ENCODE data around the gene ZBTB32. TPM values are rescaled to one million over a fixed set of nuclear protein-coding genes. Genes with fewer than 3 reads are reported as not detected.

Gene ZBTB32
- polyA plus RNA-seq, 1 of the 3 experiments (the other 2 are of a cell fraction) = not detected

- H3K27me3 ChIP-seq (ENCODE audit: insufficient read depth) = no peaks in the 10 kb centered on the region
- H3K79me2 ChIP-seq (ENCODE audit: insufficient read depth) = no peaks in the 10 kb centered on the region
- no peaks in the 10 kb centered on the region for H4K20me1 ChIP-seq (ENCODE audit: insufficient read depth)
- no peak for DNase-seq
- peaks cover 17 to 90% of the 10 kb centered on the region in 2 experiments for H3K36me3 ChIP-seq (replicated peaks in 1 of 2; ENCODE audit: control insufficient read depth in 1 of 2, insufficient read depth in 2 of 2, low read length in 1 of 2)
- no peaks in the 10 kb centered on the region for H3K4me1 ChIP-seq (ENCODE audit: control insufficient read depth in 1 of 2, insufficient read depth in 2 of 2, low read depth in 1 of 2, low read length in 1 of 2)
- H3K4me2 ChIP-seq = no peak overlapping the region
- no peak overlapping the region for H3K9ac ChIP-seq
- ChIA-PET POLR2A (interaction anchor here (3.5 kb wide), 1 partner anchor 11 kb away, joined by 10 read pairs; no protein-coding TSS in a partner anchor), CTCF (no interaction called here)
- no peaks in the 10 kb centered on the region for H3K9me3 ChIP-seq
- H3K9me2 ChIP-seq = no peaks in the 10 kb centered on the region
- WGBS (ENCODE audit: low lambda C conversion rate) = 89% methylated on average over 17 of the region's 18 CpGs
- H3K4me3 ChIP-seq (ENCODE audit: low read depth in 2 of 2, low read length in 1 of 2) = no peak overlapping the region
- H3K27ac ChIP-seq (ENCODE audit: low read depth in 2 of 2, low read length in 1 of 2) = no peak overlapping the region
- no peak overlapping the region for H2AFZ ChIP-seq (ENCODE audit: low read depth)
- no peaks in the 10 kb centered on the region for H3F3A ChIP-seq (replicated peaks; ENCODE audit: insufficient read depth)
- TF ChIP-seq RXRA (IDR thresholded peaks at IDR 0.05; ENCODE audit: borderline replicate concordance, low read depth) (no peak), RCOR1 (IDR thresholded peaks at IDR 0.05; ENCODE audit: low read length) (no peak), EP300 (IDR thresholded peaks at IDR 0.05; ENCODE audit: borderline replicate concordance in 1 of 2, low read depth in 1 of 2, low read length in 1 of 2) (no peak), MEF2A (IDR thresholded peaks at IDR 0.05; ENCODE audit: borderline replicate concordance, low read depth) (no peak), GATA2 (CRISPR knock-in tag; IDR thresholded peaks at IDR 0.05) (no peak), SIN3A (IDR thresholded peaks at IDR 0.05; ENCODE audit: borderline replicate concordance, low read depth, low read length) (no peak), FOXJ3 (CRISPR knock-in tag; IDR thresholded peaks at IDR 0.05) (no peak), MAX (IDR thresholded peaks at IDR 0.05; ENCODE audit: low read depth) (no peak), ELF1 (IDR thresholded peaks at IDR 0.05) (no peak), YY1 (IDR thresholded peaks at IDR 0.05; ENCODE audit: low read depth) (no peak), IRF3 (IDR thresholded peaks at IDR 0.05; ENCODE audit: low read depth, low read length) (no peak), CHD2 (IDR thresholded peaks at IDR 0.05; ENCODE audit: low read length, partially characterized antibody) (no peak), NRF1 (IDR thresholded peaks at IDR 0.05; ENCODE audit: low read depth, low read length) (no peak), TAF1 (IDR thresholded peaks at IDR 0.05; ENCODE audit: borderline replicate concordance, low read depth, low read length) (no peak)
- TF ChIP-seq, protein P1, sequence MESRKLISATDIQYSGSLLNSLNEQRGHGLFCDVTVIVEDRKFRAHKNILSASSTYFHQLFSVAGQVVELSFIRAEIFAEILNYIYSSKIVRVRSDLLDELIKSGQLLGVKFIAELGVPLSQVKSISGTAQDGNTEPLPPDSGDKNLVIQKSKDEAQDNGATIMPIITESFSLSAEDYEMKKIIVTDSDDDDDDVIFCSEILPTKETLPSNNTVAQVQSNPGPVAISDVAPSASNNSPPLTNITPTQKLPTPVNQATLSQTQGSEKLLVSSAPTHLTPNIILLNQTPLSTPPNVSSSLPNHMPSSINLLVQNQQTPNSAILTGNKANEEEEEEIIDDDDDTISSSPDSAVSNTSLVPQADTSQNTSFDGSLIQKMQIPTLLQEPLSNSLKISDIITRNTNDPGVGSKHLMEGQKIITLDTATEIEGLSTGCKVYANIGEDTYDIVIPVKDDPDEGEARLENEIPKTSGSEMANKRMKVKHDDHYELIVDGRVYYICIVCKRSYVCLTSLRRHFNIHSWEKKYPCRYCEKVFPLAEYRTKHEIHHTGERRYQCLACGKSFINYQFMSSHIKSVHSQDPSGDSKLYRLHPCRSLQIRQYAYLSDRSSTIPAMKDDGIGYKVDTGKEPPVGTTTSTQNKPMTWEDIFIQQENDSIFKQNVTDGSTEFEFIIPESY (IDR thresholded peaks at IDR 0.05; ENCODE audit: borderline replicate concordance, low read depth) = no peak
- TF ChIP-seq, protein P2, sequence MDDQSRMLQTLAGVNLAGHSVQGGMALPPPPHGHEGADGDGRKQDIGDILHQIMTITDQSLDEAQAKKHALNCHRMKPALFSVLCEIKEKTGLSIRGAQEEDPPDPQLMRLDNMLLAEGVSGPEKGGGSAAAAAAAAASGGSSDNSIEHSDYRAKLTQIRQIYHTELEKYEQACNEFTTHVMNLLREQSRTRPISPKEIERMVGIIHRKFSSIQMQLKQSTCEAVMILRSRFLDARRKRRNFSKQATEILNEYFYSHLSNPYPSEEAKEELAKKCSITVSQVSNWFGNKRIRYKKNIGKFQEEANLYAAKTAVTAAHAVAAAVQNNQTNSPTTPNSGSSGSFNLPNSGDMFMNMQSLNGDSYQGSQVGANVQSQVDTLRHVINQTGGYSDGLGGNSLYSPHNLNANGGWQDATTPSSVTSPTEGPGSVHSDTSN (IDR thresholded peaks at IDR 0.05) = no peak
Measured at GRCh38 chr19:35729021-35729420, 24.7 kb downstream of the ZBTB32 start.
